Peyer's patch (tissue), 4 donors: Measurements from ENCODE around the gene L3MBTL4.

ENCODE experiments used
- POLR2A ChIP-seq, 2 donors: fragments of 450-650 bp; IDR thresholded peaks; one replicate each; pipeline ENCODE4 v1.5.1; 2017; ENCODE audit warnings: antibody characterized with exemption in 2 of 2, mild to moderate bottlenecking in 2 of 2, moderate library complexity in 2 of 2
- TF ChIP-seq, protein P1 (sequence below), 6 experiments: fragments of 450-650 bp in 4 of 6; fragments of 200-600 bp in 2 of 6; sonication (generic) in 1 of 6; IDR thresholded peaks; one replicate each; pipeline ENCODE4 v1.5.1; 2017 to 2019; ENCODE audit warnings: antibody characterized with exemption in 6 of 6, mild to moderate bottlenecking in 3 of 6, moderate library complexity in 1 of 6

GRCh38 chr18:6221602-6222014, 193.1 kb downstream of the L3MBTL4 start:
- TF ChIP-seq, protein P1, sequence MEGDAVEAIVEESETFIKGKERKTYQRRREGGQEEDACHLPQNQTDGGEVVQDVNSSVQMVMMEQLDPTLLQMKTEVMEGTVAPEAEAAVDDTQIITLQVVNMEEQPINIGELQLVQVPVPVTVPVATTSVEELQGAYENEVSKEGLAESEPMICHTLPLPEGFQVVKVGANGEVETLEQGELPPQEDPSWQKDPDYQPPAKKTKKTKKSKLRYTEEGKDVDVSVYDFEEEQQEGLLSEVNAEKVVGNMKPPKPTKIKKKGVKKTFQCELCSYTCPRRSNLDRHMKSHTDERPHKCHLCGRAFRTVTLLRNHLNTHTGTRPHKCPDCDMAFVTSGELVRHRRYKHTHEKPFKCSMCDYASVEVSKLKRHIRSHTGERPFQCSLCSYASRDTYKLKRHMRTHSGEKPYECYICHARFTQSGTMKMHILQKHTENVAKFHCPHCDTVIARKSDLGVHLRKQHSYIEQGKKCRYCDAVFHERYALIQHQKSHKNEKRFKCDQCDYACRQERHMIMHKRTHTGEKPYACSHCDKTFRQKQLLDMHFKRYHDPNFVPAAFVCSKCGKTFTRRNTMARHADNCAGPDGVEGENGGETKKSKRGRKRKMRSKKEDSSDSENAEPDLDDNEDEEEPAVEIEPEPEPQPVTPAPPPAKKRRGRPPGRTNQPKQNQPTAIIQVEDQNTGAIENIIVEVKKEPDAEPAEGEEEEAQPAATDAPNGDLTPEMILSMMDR (IDR thresholded peaks at IDR 0.05): no peak
- no peak for TF ChIP-seq POLR2A (IDR thresholded peaks at IDR 0.05)
